Measurements from ENCODE around the gene RAB11FIP3. TPM values are rescaled to one million over a fixed set of nuclear protein-coding genes. Genes with fewer than 3 reads are reported as not detected.
A peak's percentile ranks its signal among the peaks of the same experiment; 100 is the strongest.

RAB11FIP3 gene
- total RNA-seq, 2 experiments from 2014 or later: 16.9 to 17.4 TPM

GRCh38 chr16:530111-530817 is 104.8 kb downstream of the RAB11FIP3 start:
- Mint-ChIP-seq H3K27me3 (no peaks in the 10 kb centered on the region), H3K9me3 (no peaks in the 10 kb centered on the region), H3K36me3 (peaks cover 9% of the 10 kb centered on the region), H3K4me3 (peak overlapping the region; percentile 58), H3K4me1 (peaks cover 19% of the 10 kb centered on the region), H3K27ac (no peak overlapping the region)
- no peak for DNase-seq

- no peaks in the 10 kb centered on the region for H3K27me3 Mint-ChIP-seq
- no peak overlapping the region for H3K27ac Mint-ChIP-seq
- H3K9me3 Mint-ChIP-seq: no peaks in the 10 kb centered on the region
- H3K4me3 Mint-ChIP-seq: no peak overlapping the region
- peaks cover 7% of the 10 kb centered on the region for H3K36me3 Mint-ChIP-seq
- peaks cover 12% of the 10 kb centered on the region for H3K4me1 Mint-ChIP-seq
- DNase-seq: no peak
Observed at GRCh38 chr16:531494-532125, 106.2 kb downstream of the RAB11FIP3 start.

GRCh38 chr16:533391-534123 is 108.1 kb downstream of the RAB11FIP3 start:
- H3K27me3 Mint-ChIP-seq: no peaks in the 10 kb centered on the region
- H3K4me1 Mint-ChIP-seq: peaks cover 12% of the 10 kb centered on the region
- no peaks in the 10 kb centered on the region for H3K9me3 Mint-ChIP-seq
- no peak overlapping the region for H3K4me3 Mint-ChIP-seq
- no peak for DNase-seq
- no peak overlapping the region for H3K27ac Mint-ChIP-seq
- peaks cover 4% of the 10 kb centered on the region for H3K36me3 Mint-ChIP-seq

GRCh38 chr16:534135-534534 is 108.7 kb downstream of the RAB11FIP3 start:
- no peak for DNase-seq
- H3K36me3 Mint-ChIP-seq: peaks cover 2% of the 10 kb centered on the region
- no peaks in the 10 kb centered on the region for H3K27me3 Mint-ChIP-seq
- H3K9me3 Mint-ChIP-seq: no peaks in the 10 kb centered on the region
- no peak overlapping the region for H3K4me3 Mint-ChIP-seq
- no peak overlapping the region for H3K27ac Mint-ChIP-seq
- H3K4me1 Mint-ChIP-seq: peaks cover 10% of the 10 kb centered on the region

- DNase-seq: no peak
- no peaks in the 10 kb centered on the region for H3K9me3 Mint-ChIP-seq
- no peak overlapping the region for H3K4me3 Mint-ChIP-seq
- H3K36me3 Mint-ChIP-seq: peaks cover 4% of the 10 kb centered on the region
- peaks cover 4% of the 10 kb centered on the region for H3K4me1 Mint-ChIP-seq
- no peaks in the 10 kb centered on the region for H3K27me3 Mint-ChIP-seq
- H3K27ac Mint-ChIP-seq: no peak overlapping the region
Observed at GRCh38 chr16:534856-535445, 109.5 kb downstream of the RAB11FIP3 start.

- no peaks in the 10 kb centered on the region for H3K9me3 Mint-ChIP-seq
- peaks cover 2% of the 10 kb centered on the region for H3K4me1 Mint-ChIP-seq
- no peak for DNase-seq
- no peaks in the 10 kb centered on the region for H3K27me3 Mint-ChIP-seq
- H3K36me3 Mint-ChIP-seq: peaks cover 4% of the 10 kb centered on the region
- no peak overlapping the region for H3K4me3 Mint-ChIP-seq
- H3K27ac Mint-ChIP-seq: no peak overlapping the region
Observed at GRCh38 chr16:535446-536405, 110.3 kb downstream of the RAB11FIP3 start.

GRCh38 chr16:536746-537145 is 111.3 kb downstream of the RAB11FIP3 start:
- Mint-ChIP-seq H3K27ac (no peak overlapping the region), H3K4me3 (no peak overlapping the region), H3K36me3 (peaks cover 4% of the 10 kb centered on the region), H3K4me1 (no peaks in the 10 kb centered on the region), H3K9me3 (no peaks in the 10 kb centered on the region), H3K27me3 (no peaks in the 10 kb centered on the region)
- DNase-seq: no peak

GRCh38 chr16:537415-538335 is 112.2 kb downstream of the RAB11FIP3 start:
- Mint-ChIP-seq H3K27me3 (no peaks in the 10 kb centered on the region), H3K27ac (no peak overlapping the region), H3K36me3 (peaks cover 4% of the 10 kb centered on the region), H3K9me3 (no peaks in the 10 kb centered on the region), H3K4me3 (no peak overlapping the region), H3K4me1 (peaks cover 3% of the 10 kb centered on the region)
- DNase-seq: no peak

GRCh38 chr16:539901-540530 is 114.6 kb downstream of the RAB11FIP3 start:
- H3K36me3 Mint-ChIP-seq: peaks cover 4% of the 10 kb centered on the region
- H3K27ac Mint-ChIP-seq: no peak overlapping the region
- H3K4me3 Mint-ChIP-seq: no peak overlapping the region
- H3K27me3 Mint-ChIP-seq: no peaks in the 10 kb centered on the region
- H3K9me3 Mint-ChIP-seq: no peaks in the 10 kb centered on the region
- DNase-seq: no peak
- H3K4me1 Mint-ChIP-seq: peaks cover 3% of the 10 kb centered on the region

- Mint-ChIP-seq H3K4me1 (peaks cover 3% of the 10 kb centered on the region), H3K27ac (no peak overlapping the region)
Observed at GRCh38 chr16:540645-541340, 115.3 kb downstream of the RAB11FIP3 start.

GRCh38 chr16:543301-544164 is 118.1 kb downstream of the RAB11FIP3 start:
- H3K36me3 Mint-ChIP-seq: peaks cover 4% of the 10 kb centered on the region
- DNase-seq: no peak
- H3K4me3 Mint-ChIP-seq: no peak overlapping the region
- H3K27ac Mint-ChIP-seq: no peak overlapping the region
- peaks cover 3% of the 10 kb centered on the region for H3K4me1 Mint-ChIP-seq
- no peaks in the 10 kb centered on the region for H3K27me3 Mint-ChIP-seq
- H3K9me3 Mint-ChIP-seq: no peaks in the 10 kb centered on the region

More at GRCh38 chr16:540645-541340, 115.3 kb downstream of the RAB11FIP3 start:
- Mint-ChIP-seq H3K9me3 (no peaks in the 10 kb centered on the region), H3K36me3 (peaks cover 4% of the 10 kb centered on the region), H3K27me3 (no peaks in the 10 kb centered on the region), H3K4me3 (no peak overlapping the region)
- DNase-seq: no peak

- peaks cover 2% of the 10 kb centered on the region for H3K36me3 Mint-ChIP-seq
- no peak overlapping the region for H3K4me3 Mint-ChIP-seq
- H3K27me3 Mint-ChIP-seq: no peaks in the 10 kb centered on the region
- H3K9me3 Mint-ChIP-seq: no peaks in the 10 kb centered on the region
- DNase-seq: no peak
- no peak overlapping the region for H3K27ac Mint-ChIP-seq
- H3K4me1 Mint-ChIP-seq: peaks cover 3% of the 10 kb centered on the region
Observed at GRCh38 chr16:544517-544916, 119.1 kb downstream of the RAB11FIP3 start.
